ENCODE data around the gene NAA15. TPM values are rescaled to one million over a fixed set of nuclear protein-coding genes. Genes with fewer than 3 reads are reported as not detected.
"Not testable (repeated sequence)": the region's sequence is repeated elsewhere in the genome, so short reads cannot be mapped to it uniquely, and the experiment has no call there.

NAA15 gene
- total RNA-seq, 1 experiment from 2014 or later: 56.6 TPM

- no peak for DNase-seq (ENCODE audit: low spot score)
Measured at GRCh38 chr4:139451997-139452396, 150.7 kb downstream of the NAA15 start.

- DNase-seq (ENCODE audit: low spot score): peak; percentile 75
Measured at GRCh38 chr4:139453041-139453370, 151.7 kb downstream of the NAA15 start.

GRCh38 chr4:139453371-139454110, 152.2 kb downstream of the NAA15 start:
- peak; percentile 94 for DNase-seq (ENCODE audit: low spot score)

GRCh38 chr4:139454111-139455045, 153.1 kb downstream of the NAA15 start, which contains the start of gene RAB33B:
Gene RAB33B, plus strand, starts transcription at chr4:139454121. Its CDS starts 75 bp downstream, at chr4:139454196.
- no peak for DNase-seq (ENCODE audit: low spot score)

GRCh38 chr4:139455126-139455538, 153.8 kb downstream of the NAA15 start:
- DNase-seq (ENCODE audit: low spot score): no peak

- DNase-seq (ENCODE audit: low spot score): no peak
Measured at GRCh38 chr4:139457318-139457717, 156.0 kb downstream of the NAA15 start.

- DNase-seq (ENCODE audit: low spot score): no peak
Measured at GRCh38 chr4:139458543-139458942, 157.2 kb downstream of the NAA15 start.

- DNase-seq (ENCODE audit: low spot score): no peak
Measured at GRCh38 chr4:139458999-139459398, 157.7 kb downstream of the NAA15 start.

GRCh38 chr4:139460565-139460964, 159.3 kb downstream of the NAA15 start:
- no peak for DNase-seq (ENCODE audit: low spot score)

- peak; percentile 18 for DNase-seq (ENCODE audit: low spot score)
Measured at GRCh38 chr4:139461022-139461628, 159.8 kb downstream of the NAA15 start.

GRCh38 chr4:139464512-139464911, 163.2 kb downstream of the NAA15 start:
- DNase-seq (ENCODE audit: low spot score): not testable (repeated sequence)

- no peak for DNase-seq (ENCODE audit: low spot score)
Measured at GRCh38 chr4:139465922-139466321, 164.6 kb downstream of the NAA15 start.

- DNase-seq (ENCODE audit: low spot score): not testable (repeated sequence)
Measured at GRCh38 chr4:139468756-139469155, 167.5 kb downstream of the NAA15 start.

- DNase-seq (ENCODE audit: low spot score): no peak
Measured at GRCh38 chr4:139469216-139469615, 167.9 kb downstream of the NAA15 start.

Other genes starting within 250 kb of the NAA15 start
- 15.0 and 24.7 TPM in 2 replicates for gene ELF2, start 124.3 kb upstream of the NAA15 start, total RNA-seq (2014; rRNA removed; shearing (Covaris generic))
- 0.89 and 1.2 TPM in 2 replicates for gene MGARP, start 21.3 kb upstream of the NAA15 start, total RNA-seq (2014; rRNA removed; shearing (Covaris generic))
- gene NDUFC1, start 972 bp downstream of the NAA15 start, total RNA-seq (2014; rRNA removed; shearing (Covaris generic)): 66.0 and 102 TPM in 2 replicates
- gene RAB33B, start 152.6 kb downstream of the NAA15 start, total RNA-seq (2014; rRNA removed; shearing (Covaris generic)): 4.2 and 5.4 TPM in 2 replicates